GM18502 (cell line): ENCODE results near the gene C19orf25.
"Not testable (repeated sequence)": the region's sequence is repeated elsewhere in the genome, so short reads cannot be mapped to it uniquely, and the experiment has no call there.

Experiments used
- ATAC-seq: cut with Tn5 transposase; IDR thresholded peaks from one replicate; pipeline ENCODE4 v1.9.1; 2021; ENCODE audit warnings: mild to moderate bottlenecking; ENCODE audit not compliant: unreplicated experiment, poor library complexity

Gene C19orf25

DNA sequence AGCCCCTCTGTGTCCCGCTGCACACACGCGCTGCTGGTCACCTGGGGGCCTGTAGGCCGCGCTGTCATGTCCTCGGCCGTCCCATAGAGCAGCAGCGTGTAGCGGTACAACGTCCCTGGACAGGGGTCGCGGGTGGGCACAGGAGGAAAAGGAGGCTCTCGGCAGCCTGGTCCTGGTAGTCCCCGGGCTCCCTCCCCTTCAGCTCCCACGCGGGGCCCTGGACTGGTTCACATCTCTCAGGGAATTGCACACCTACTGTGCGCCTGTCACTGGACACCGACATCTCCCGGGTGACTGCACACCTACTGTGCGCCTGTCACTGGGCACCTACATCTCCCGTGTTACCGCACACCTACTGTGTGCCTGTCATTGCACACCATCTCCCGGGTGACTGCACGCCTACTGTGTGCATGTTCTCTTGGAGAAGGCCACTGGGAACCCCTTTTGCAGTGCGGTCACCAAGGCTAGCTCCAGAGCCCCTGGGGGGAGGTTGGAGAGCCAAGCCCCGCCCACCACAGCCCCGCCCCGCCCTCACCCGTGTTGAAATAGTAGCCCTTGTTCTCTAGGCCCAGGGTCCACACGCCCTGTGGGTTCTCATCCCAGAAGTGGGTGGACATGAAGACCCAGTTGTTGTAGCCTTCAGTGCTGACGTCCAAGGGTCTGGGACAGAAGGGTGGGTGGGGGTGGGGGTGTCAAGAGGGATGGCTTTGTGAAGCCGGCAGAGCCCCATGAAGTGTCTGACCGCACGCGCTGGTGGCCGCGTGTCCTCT, 3.5 kb upstream of the C19orf25 start:
- ATAC-seq: no peak

DNA sequence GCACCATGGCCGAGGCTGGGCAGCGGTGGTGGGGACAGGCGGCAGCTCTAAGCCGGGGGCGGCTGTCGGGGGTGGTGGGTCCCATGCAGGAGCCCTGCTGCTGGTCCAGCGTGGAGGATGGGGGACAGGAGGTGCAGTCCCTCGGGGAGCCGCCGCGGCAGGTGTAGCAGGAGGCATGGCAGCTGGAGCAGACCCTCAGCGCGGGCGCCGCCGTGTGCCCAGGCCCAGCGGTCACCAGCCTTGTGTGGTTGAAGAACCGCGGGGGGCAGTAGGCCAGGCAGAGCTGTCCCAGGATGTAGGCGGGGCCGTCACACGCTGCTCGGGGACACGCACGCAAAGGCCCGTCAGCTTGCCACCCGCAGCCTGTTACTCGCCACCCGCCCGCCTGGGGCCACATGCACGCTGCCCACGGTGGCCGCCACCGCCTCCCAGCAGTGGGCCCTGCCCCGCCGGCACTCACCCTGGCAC, 2.9 kb upstream of the C19orf25 start:
- no peak for ATAC-seq

DNA sequence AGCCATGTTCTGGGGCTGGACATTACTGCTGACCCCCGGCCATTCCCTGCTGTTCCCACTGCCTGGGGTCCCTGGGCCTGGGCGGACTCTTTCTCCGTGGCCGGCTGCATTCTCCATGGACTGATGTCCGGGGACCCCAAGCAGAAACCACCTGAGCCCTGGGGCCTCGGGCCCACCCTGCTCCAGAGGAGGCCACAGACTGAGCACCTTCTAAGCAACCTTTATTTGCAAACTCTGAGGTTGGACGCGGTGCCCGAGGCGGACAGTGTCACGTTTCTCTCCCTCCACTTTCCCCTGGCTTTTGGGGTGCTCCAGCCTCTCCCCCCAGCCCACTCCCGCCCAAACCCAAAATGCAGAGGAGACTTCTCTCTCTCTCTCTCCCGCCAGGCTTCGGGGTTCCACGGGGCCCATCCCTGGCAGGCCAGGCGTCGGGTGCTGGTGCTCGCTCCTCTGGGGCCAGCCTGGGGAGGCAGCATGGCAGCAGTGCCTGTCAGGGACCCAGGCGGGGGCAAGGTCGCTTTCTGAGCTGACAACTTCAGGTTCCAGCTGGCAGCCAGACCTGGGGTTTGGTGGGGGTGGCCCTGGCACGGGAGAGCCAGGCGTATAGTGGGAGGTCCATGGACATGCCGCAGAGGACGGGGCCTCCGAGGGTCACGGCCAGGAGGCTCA, 2.3 kb upstream of the C19orf25 start:
- ATAC-seq: no peak

DNA sequence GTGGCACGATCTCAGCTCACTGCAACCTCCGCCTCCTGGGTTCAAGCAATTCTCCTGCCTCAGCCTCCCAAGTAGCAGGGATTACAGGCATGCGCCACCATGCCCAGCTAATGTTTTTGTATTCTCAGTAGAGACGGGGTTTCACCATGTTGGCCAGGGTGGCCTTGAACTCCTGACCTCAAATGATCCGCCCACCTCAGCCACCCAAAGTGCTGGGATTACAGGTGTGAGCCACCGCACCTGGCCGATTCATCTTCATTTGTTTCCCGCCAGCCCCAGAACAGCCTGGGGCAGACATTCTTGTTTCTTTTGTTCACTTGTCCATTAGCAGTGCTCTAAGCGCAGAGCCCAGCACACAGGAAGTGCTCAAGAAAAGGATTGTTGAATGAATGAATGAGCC, 2.0 kb downstream of the C19orf25 start:
- ATAC-seq: not testable (repeated sequence)

DNA sequence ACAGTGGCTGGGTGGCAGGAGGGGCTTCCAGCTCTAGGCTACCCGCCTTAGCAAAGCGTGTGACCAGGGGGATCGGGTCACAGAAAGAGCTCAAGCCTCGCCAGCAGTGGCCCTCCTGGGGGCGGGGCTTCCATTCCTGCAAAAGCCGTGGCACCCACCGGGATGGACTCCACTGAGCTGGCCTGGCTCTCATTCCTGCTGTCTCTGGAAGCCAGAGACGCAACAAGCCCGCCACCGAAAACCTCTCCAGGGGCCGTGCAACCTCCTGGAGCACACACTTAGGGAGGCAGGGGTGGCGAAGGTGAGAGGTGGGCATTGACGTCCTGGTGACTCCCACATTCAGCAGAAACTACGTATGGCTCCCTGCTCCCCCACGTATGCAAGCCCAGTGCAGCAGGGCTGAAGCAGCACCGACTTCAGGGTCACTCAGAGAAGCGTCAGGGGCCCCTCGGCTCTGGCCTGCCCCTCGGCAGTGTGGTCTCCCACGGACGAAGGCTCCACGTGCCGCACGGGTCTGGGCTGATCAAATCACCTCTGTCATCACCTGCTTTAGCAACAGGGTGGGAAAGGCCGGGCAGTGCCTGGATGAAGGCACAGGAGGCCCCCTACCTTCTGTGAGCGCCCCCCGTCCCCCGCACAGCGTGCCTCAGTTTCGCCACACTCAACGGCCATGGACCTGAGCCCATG, 3.1 kb downstream of the C19orf25 start:
- ATAC-seq: no peak

DNA sequence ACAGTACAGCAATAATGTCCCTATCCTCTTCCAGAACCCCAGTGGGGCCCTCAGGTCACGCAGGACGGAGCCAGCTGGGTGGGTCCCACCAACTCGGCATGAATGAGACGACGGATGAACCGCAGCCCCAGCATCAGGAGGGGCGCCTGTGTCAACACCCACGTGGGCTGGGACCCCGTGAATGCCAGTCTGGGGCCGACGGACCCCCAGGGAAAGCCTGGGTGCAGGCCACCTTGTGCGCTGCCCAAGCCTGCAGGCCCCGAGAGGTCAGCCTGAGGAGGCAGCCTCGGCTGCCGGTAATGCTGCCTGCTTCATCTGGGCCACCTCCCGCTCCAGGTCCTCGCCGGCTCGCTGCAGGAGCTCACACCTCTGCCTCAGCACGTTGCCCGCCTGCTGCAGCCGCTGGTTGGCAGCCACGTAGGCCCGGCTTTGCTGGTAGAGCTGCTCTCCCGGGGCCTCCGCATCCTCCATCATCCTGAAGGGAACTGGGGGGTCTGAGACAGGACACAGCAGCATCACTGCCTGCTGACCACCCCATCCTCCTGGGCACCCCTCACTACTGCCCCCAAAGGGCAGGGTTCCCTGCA, 4.2 kb downstream of the C19orf25 start:
- no peak for ATAC-seq

DNA sequence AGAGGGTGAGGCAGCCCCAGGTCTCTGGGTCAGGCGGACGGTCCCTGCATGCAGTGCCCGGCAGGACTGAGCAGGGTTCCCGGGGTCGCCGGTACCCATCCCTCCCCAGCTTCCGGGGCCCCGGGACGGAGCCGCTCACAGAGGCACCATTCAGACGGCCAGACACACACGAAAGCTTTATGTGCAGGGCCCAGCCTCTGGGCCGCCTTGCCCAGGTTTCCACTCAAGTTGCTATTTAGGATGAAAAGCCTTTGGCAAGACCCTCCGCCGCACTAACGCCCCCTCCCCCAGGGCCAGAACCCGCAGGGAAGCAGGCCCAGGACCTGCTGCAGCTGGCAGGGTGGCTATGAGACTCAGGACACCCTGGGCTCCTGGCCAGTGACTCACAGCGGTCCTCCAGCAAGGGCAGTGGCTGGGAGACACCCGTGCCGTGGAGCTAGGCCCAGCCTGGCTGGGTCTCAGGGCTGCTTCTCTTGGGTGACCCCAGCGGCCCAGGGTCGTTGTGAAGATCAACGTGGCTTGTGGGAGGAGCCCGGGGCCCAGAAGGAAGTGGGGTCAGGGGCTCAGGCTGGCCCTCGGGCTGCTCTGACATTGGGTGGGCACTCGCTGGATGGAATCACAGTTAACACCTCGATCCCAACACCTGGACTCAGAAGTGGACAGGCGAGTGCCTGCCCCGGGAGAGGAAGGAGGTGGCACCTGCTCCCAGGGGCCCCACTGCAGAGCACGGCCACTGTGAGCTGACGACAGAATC, 4.8 kb downstream of the C19orf25 start:
- ATAC-seq: no peak

DNA sequence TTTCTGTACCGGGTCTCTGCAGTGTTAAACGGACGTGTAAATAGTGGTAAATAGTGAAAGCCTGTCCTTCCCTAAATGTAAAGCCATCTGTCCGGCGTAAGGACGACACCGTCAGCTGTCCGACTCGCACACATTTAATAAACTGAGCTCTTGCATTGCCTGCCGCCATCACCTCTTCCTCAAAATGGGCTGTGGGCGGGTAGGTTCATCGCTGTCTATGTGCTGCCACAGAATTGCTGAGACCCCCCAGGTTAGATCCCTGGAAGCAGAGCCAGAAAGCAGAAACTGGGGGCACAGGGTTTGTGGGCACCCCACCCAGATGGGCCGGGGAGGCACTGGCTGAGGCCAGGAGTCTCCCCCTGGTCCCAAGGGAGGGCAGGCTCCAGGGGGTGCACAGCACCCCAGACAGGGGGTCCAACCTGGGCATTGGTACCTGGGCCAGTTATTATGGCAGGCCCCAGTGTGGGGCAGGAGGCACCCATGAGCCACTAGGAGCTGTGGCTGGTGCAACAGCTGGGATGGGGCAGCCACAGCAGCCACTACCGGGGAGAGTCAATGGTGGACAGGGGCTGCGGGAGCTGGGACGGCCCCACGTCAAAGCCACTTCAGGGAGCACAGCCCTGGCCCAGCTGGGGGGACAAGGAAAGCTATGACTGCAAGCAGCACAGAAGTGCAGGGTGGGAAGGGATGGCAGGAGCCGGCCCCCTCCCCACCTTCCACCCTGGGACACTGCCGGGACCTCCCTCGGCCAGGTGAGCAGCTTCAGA, 5.7 kb downstream of the C19orf25 start:
- no peak for ATAC-seq

DNA sequence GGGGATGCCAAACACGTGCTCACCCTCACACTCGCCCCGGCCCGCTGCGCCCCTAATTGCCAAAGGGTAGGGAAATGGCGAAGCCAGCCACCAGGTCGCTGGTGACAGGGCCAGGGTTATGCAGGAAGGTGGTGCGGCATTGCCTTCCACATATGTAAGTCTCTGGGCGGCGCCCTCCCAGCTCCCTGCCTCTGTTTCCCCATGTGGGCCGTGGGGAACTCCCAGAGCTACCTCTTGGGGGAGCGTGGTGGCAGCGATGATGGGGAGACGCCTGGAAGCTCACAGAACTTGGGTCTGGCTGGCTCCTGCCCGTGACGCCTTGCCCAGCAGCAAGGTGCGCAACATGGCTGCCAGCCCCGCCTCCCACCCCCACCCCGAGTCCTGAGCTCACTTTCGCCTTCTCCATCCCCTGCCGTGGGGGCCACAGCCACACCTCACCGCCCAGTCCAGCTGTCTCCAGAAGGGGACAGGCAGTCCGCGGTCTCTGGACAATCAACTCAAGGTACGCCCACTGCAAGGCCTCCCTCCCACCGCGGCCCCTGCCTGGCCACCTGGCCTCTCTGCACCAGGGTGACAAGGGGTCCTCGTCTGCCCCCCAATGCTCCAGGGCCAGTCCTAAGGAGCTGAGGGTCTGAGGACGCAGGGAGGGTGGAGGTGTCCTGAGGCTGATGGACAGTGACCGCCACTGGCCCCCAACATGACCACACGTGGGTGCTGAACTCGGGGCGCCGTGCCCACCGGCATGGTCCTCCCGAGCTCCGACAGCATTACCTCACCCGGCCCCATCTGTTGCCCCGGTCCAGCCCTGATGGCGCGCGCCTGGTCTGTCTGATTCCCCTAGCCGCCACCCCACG, 6.6 kb downstream of the C19orf25 start:
- ATAC-seq: no peak

DNA sequence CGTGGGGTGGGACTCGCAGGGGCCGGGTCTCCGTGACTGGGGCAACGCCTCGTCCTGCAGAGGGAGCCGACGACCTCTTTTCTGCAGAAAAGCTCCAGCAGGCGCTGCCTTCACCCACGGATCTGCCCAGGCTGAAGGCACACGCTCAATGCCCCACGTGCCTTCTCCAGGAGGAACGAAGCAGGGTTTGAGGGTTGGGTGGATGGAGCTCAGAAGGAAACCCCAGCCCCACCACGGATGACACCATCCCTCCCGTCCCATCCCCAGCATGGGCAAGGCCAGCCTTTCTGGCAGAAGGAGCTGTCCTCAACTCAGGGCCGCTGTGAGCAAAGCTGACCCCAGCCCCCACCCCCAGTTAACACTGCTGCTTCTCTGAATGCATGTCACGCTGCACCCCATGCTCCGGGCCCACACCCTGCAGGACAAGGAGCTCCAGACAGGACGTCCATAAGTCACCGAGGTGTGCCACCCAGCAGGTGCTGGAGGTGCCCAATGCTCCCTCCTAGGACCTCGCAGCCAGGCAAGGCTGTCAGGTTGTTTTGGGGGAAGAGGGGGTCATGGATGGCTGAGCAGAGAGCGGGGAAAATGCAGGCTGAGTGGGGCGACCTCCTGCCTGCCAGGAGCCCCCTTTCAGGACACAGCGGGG, 7.4 kb downstream of the C19orf25 start:
- no peak for ATAC-seq

DNA sequence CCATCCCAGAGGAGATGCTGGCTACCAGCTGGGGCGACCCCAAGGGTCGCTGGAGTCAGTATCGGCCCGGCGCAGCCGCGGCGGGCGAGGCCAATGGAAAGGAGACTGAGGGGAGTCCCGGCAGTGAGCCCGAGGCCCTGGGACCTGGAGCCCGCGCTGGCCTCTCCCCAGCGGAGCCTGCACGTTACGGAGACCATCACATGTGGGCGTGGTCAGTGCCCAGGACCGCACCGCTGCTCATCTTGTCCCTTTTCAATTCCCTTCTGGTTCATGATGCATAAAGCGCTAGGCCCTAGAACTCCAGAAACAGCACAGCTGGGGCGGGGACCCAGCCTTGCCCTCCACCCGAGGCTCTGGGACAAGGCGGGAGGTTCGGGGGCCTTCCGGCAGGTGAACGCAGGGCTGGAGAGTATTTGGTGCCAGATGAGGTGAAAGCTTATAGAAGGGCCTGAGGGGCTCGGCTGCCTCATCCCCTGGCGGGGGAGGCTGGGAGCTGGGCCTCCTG, 8.0 kb downstream of the C19orf25 start:
- ATAC-seq: no peak

DNA sequence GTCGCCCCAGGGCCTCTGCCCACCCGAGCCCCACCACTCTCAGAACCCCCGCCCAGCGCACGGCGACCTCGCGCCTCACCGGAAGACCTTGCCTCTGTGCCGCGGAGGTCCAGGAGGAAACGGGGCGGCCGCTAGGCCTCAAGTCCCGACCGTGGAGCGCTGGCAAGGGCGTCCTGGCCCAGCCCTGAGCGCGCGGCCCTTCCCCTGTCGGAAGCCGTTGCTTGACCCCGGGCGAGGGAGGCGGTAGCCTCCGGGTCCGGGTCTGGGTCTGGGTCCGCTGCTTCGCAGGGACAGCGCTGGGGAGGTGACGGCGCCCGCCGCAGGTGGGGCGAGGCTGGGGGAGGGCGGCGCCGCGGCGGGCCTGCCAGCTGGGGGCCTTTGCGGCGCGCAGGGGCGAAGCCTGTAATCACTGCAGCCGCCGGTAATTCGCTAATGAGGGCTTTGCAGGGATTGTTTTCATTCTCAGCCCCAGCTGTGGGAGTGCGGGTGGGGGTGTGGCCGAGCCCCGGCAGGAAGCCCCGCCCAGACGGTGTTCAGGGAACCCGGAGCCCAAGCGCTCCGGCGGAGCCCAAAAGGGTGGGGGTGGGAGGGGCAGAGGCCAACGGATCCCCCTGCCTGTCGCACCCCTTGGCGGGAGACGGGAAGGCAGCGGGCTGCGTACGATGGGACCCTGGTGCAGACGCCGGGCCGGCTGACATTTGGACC, 8.6 kb downstream of the C19orf25 start:
- no peak for ATAC-seq

DNA sequence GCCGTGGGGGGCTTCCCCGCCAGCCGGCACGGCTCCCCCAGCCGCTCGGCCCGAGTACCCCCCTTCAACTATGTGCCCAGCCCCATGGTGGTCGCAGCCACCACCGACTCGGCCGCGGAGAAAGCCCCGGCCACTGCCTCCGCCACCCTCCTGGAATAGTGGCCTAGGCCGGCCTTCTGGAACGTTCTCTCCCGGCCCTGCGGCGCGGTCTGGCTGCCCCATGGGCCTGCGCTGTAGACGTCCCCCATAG, 9.0 kb downstream of the C19orf25 start:
- no peak for ATAC-seq

DNA sequence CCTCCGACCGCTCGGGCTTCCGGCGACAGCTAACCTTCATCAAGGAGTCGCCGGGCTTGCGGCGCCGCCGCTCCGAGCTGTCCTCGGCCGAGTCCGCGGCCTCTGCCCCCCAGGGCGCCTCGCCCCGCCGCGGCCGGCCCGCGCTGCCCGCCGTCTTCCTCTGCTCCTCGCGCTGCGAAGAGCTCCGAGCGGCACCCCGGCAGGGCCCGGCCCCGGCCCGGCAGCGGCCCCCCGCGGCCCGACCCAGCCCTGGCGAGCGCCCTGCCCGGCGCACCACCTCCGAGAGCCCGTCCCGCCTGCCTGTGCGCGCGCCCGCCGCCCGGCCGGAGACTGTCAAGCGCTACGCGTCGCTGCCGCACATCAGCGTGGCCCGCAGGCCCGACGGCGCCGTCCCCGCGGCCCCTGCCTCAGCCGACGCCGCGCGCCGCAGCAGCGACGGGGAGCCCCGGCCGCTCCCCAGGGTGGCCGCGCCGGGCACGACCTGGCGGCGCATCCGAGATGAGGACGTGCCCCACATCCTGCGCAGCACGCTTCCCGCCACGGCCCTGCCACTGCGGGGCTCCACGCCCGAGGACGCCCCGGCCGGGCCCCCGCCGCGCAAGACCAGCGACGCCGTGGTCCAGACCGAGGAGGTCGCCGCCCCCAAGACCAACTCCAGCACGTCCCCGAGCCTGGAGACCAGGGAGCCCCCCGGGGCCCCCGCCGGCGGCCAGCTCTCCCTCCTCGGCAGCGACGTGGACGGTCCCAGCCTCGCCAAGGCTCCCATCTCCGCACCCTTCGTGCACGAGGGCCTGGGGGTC, 9.6 kb downstream of the C19orf25 start:
- ATAC-seq: no peak

DNA sequence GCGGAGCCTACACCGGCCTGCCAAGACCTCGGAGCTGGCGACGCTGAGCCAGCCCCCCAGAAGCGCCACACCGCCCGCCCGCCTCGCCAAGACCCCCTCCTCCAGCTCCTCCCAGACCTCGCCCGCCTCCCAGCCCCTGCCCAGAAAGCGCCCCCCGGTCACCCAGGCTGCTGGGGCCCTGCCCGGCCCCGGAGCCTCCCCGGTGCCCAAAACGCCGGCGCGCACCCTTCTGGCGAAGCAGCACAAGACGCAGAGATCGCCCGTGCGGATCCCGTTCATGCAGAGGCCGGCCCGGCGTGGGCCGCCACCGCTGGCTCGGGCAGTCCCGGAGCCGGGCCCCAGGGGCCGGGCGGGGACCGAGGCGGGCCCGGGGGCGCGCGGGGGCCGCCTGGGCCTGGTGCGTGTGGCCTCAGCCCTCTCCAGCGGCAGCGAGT, 10.2 kb downstream of the C19orf25 start:
- ATAC-seq: no peak

DNA sequence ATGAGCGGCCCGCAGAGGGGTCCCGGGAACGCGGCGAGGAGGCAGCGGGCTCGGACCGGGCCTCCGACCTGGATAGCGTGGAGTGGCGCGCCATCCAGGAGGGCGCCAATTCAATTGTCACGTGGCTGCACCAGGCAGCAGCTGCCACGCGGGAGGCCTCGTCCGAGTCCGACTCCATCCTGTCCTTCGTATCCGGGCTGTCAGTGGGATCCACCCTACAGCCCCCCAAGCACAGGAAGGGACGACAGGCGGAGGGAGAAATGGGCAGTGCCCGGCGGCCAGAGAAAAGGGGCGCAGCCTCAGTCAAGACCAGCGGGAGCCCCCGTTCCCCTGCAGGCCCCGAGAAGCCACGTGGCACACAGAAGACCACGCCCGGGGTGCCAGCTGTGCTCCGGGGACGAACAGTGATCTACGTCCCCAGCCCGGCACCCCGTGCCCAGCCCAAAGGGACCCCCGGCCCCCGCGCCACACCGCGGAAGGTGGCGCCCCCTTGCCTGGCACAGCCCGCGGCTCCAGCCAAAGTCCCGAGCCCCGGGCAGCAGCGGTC, 10.7 kb downstream of the C19orf25 start:
- no peak for ATAC-seq
